WTC11 (cell line): Measurements from ENCODE around the gene CST8. TPM values are rescaled to one million over a fixed set of nuclear protein-coding genes. Genes with fewer than 3 reads are reported as not detected.

Source experiments
- ATAC-seq: fragments of 200-7000 bp; cut with Tn5 transposase; 2 replicates; pipeline ENCODE4 v1.10.0; 2021; ENCODE audit warnings: mild to moderate bottlenecking, moderate library complexity
- CTCF ChIA-PET: fragments of 300-600 bp; sonication (Branson Sonifier 250); formaldehyde crosslinking; loops from one replicate; lab custom pipeline; 2021; ENCODE audit warnings: antibody characterized with exemption; lab: Charles Lee
- POLR2A ChIA-PET: fragments of 350-600 bp; sonication (Branson Sonifier 250); formaldehyde crosslinking; loops from one replicate; lab custom pipeline; 2021; ENCODE audit warnings: antibody characterized with exemption; lab: Charles Lee
- DNase-seq: peaks from one replicate; pipeline ENCODE4 v3.0.0; 2021; ENCODE audit warnings: low spot score
- H3K27ac Mint-ChIP-seq: 2 replicates; pipeline ENCODE4 v1.8.0; 2021; ENCODE audit warnings: mixed read lengths
- H3K27me3 Mint-ChIP-seq: 2 replicates; pipeline ENCODE4 v1.8.0; 2021; ENCODE audit warnings: low read depth, mild to moderate bottlenecking, moderate library complexity, mixed read lengths
- H3K36me3 Mint-ChIP-seq: 2 replicates; pipeline ENCODE4 v1.8.0; 2021; ENCODE audit warnings: mixed read lengths
- H3K4me1 Mint-ChIP-seq: 2 replicates; pipeline ENCODE4 v1.8.0; 2022; ENCODE audit warnings: mixed read lengths
- H3K4me3 Mint-ChIP-seq: 2 replicates; pipeline ENCODE4 v1.8.0; 2021; ENCODE audit warnings: mild to moderate bottlenecking, moderate library complexity, mixed read lengths
- H3K9me3 Mint-ChIP-seq: 2 replicates; pipeline ENCODE4 v1.8.0; 2021; ENCODE audit warnings: mixed read lengths
- ATF2 ChIP-seq: sonication (generic); formaldehyde crosslinking; IDR thresholded peaks from 2 replicates; pipeline ENCODE4 v1.8.1; 2022; ENCODE audit warnings: low read depth, missing genetic modification reagents, borderline replicate concordance
- ERG ChIP-seq: fragments of 250-450 bp; sonication (Bioruptor Pico); IDR thresholded peaks from 2 replicates; pipeline ENCODE4 v1.8.0; 2021; ENCODE audit warnings: mild to moderate bottlenecking
- ETV6 ChIP-seq: sonication (generic); formaldehyde crosslinking; IDR thresholded peaks from 2 replicates; pipeline ENCODE4 v1.8.1; 2022; ENCODE audit warnings: mild to moderate bottlenecking, missing genetic modification reagents
- FOXJ3 ChIP-seq: sonication (generic); formaldehyde crosslinking; IDR thresholded peaks from 2 replicates; pipeline ENCODE4 v1.9.0; 2021; ENCODE audit warnings: missing genetic modification reagents, mild to moderate bottlenecking, borderline replicate concordance
- HMGA2 ChIP-seq: fragments of 250-450 bp; sonication (Bioruptor Pico); IDR thresholded peaks from 2 replicates; pipeline ENCODE4 v1.4.0; 2021; ENCODE audit warnings: mild to moderate bottlenecking, moderate library complexity
- JAZF1 ChIP-seq: fragments of 250-450 bp; sonication (Bioruptor Pico); IDR thresholded peaks from 2 replicates; pipeline ENCODE4 v1.9.0; 2021; ENCODE audit warnings: moderate library complexity, mild to moderate bottlenecking, inconsistent platforms
- NFATC4 ChIP-seq: fragments of 250-450 bp; sonication (Bioruptor Pico); IDR thresholded peaks from 2 replicates; pipeline ENCODE4 v1.9.0; 2021; ENCODE audit warnings: mild to moderate bottlenecking
- OVOL2 ChIP-seq: fragments of 250-450 bp; sonication (Bioruptor Pico); IDR thresholded peaks from 2 replicates; pipeline ENCODE4 v1.9.0; 2021; ENCODE audit warnings: mild to moderate bottlenecking, borderline replicate concordance
- PREB ChIP-seq: sonication (generic); formaldehyde crosslinking; IDR thresholded peaks from 2 replicates; pipeline ENCODE4 v1.8.1; 2022; ENCODE audit warnings: mild to moderate bottlenecking, missing genetic modification reagents, moderate library complexity, borderline replicate concordance
- RELA ChIP-seq: sonication (generic); formaldehyde crosslinking; IDR thresholded peaks from 2 replicates; pipeline ENCODE4 v1.8.1; 2022; ENCODE audit warnings: missing genetic modification reagents, mild to moderate bottlenecking, borderline replicate concordance
- SP1 ChIP-seq: sonication (generic); formaldehyde crosslinking; conservative IDR thresholded peaks from 2 replicates; pipeline ENCODE4 v1.8.1; 2022; ENCODE audit warnings: missing genetic modification reagents
- ZBTB21 ChIP-seq: sonication (generic); formaldehyde crosslinking; IDR thresholded peaks from 2 replicates; pipeline ENCODE4 v1.8.1; 2023; ENCODE audit warnings: mild to moderate bottlenecking, missing genetic modification reagents, borderline replicate concordance
- ZNF121 ChIP-seq: sonication (generic); formaldehyde crosslinking; IDR thresholded peaks from 2 replicates; pipeline ENCODE4 v1.8.0; 2023; ENCODE audit warnings: missing genetic modification reagents
- ZNF263 ChIP-seq: sonication (generic); formaldehyde crosslinking; IDR thresholded peaks from 2 replicates; pipeline ENCODE4 v1.8.1; 2022; ENCODE audit warnings: low read depth, mild to moderate bottlenecking, moderate library complexity, missing genetic modification reagents
- ZSCAN18 ChIP-seq: fragments of 250-450 bp; sonication (Bioruptor Pico); IDR thresholded peaks from 2 replicates; pipeline ENCODE4 v2.1.2; 2022; ENCODE audit warnings: mild to moderate bottlenecking, moderate library complexity
- total RNA-seq: library from RNA; stranded (reverse); gene quantifications from 3 replicates; pipeline ENCODE4 v1.2.3, GENCODE V29; 2021

Gene CST8
- total RNA-seq, 1 experiment from 2014 or later, result not detected

GRCh38 chr20:23453549-23454543 is 37.1 kb upstream of the CST8 start:
- H3K36me3 Mint-ChIP-seq, result peaks cover 5% of the 10 kb centered on the region; the same call in 1 of the 2 replicates
- CTCF ChIA-PET, result interaction anchor here (1.4 kb wide), 1 partner anchor 12 kb away, joined by 8 read pairs; no protein-coding TSS in a partner anchor
- H3K27me3 Mint-ChIP-seq, result peaks cover 14% of the 10 kb centered on the region
- peaks cover 14% of the 10 kb centered on the region for H3K9me3 Mint-ChIP-seq
- no peak overlapping the region for H3K27ac Mint-ChIP-seq
- peaks cover 6% of the 10 kb centered on the region for H3K4me1 Mint-ChIP-seq
- DNase-seq (no peak), ATAC-seq (no peak)
- TF ChIP-seq ZBTB21 (CRISPR knock-in tag) (no peak), NFATC4 (CRISPR knock-in tag) (no peak), RELA (CRISPR knock-in tag) (no peak), FOXJ3 (CRISPR knock-in tag) (no peak), JAZF1 (CRISPR knock-in tag) (no peak), ZSCAN18 (no peak), SP1 (no peak), ATF2 (CRISPR knock-in tag) (no peak), ZNF121 (CRISPR knock-in tag) (no peak), PREB (CRISPR knock-in tag) (no peak), HMGA2 (CRISPR knock-in tag) (no peak), ERG (CRISPR knock-in tag) (no peak), OVOL2 (CRISPR knock-in tag) (no peak)
- POLR2A ChIA-PET, result no interaction called here
- H3K4me3 Mint-ChIP-seq, result no peak overlapping the region

- H3K4me3 Mint-ChIP-seq, result no peak overlapping the region
- ChIA-PET CTCF (interaction anchor here (1.0 kb wide), 1 partner anchor 8 kb away, joined by 6 read pairs; no protein-coding TSS in a partner anchor), POLR2A (interaction anchor here (0.6 kb wide), 1 partner anchor 74 kb away, joined by 3 read pairs; no protein-coding TSS in a partner anchor)
- H3K36me3 Mint-ChIP-seq, result peaks cover 5% of the 10 kb centered on the region; the same call in 1 of the 2 replicates
- no peak overlapping the region for H3K27ac Mint-ChIP-seq
- no peak for TF ChIP-seq ZSCAN18
- no peak for TF ChIP-seq ZNF263 (CRISPR knock-in tag)
- no peak for TF ChIP-seq ETV6 (CRISPR knock-in tag)
- H3K27me3 Mint-ChIP-seq, result peaks cover 11% of the 10 kb centered on the region
- peaks cover 22% of the 10 kb centered on the region for H3K9me3 Mint-ChIP-seq
- no peak for ATAC-seq
- H3K4me1 Mint-ChIP-seq, result peaks cover 9% of the 10 kb centered on the region
- DNase-seq, result no peak
Observed at GRCh38 chr20:23454816-23455215, 36.1 kb upstream of the CST8 start.
